ENCODE measurements around the gene ENOX1.

DNA sequence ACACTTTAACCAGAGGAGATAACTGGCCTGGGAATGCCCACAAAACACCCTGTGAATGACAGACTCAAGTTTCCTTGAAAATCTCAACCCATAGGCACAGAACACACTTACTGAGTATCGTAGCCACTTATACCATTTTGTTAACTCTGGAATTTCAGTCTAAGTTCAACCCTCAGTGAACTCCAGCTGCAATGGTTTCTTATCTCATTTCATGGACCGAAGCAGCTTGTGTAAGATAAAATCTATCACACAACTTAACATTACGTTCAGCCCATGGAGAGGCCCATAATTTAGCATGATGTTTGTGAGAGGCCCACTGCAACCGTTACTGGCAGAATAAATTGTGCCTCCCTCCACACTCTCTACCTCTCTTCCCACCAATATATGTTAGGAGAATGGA lies 440.3 kb downstream of the ENOX1 start:
- TF ChIP-seq, protein P1, sequence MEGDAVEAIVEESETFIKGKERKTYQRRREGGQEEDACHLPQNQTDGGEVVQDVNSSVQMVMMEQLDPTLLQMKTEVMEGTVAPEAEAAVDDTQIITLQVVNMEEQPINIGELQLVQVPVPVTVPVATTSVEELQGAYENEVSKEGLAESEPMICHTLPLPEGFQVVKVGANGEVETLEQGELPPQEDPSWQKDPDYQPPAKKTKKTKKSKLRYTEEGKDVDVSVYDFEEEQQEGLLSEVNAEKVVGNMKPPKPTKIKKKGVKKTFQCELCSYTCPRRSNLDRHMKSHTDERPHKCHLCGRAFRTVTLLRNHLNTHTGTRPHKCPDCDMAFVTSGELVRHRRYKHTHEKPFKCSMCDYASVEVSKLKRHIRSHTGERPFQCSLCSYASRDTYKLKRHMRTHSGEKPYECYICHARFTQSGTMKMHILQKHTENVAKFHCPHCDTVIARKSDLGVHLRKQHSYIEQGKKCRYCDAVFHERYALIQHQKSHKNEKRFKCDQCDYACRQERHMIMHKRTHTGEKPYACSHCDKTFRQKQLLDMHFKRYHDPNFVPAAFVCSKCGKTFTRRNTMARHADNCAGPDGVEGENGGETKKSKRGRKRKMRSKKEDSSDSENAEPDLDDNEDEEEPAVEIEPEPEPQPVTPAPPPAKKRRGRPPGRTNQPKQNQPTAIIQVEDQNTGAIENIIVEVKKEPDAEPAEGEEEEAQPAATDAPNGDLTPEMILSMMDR (conservative IDR thresholded peaks at IDR 0.05): no peak
- no peak for TF ChIP-seq ZFX (IDR thresholded peaks at IDR 0.05)

Measured in C4-2B (cell line).